Smooth muscle cell (in vitro differentiated cells): ENCODE results near the gene DYNC2I2. TPM values are rescaled to one million over a fixed set of nuclear protein-coding genes. Genes with fewer than 3 reads are reported as not detected.

ENCODE experiments used
- DNase-seq: peaks from one replicate; lab custom pipeline; 2025; ENCODE audit not compliant: unreplicated experiment; lab: John Stamatoyannopoulos, UW
- H2AFZ ChIP-seq: fragments of 200-600 bp; sonication (generic); 2 replicates; pipeline ENCODE4 v1.6.0; 2016; ENCODE audit warnings: antibody characterized with exemption, low read depth, mild to moderate bottlenecking
- H3F3A ChIP-seq: fragments of 200-600 bp; sonication (generic); 2 replicates; pipeline ENCODE4 v1.6.0; 2017; ENCODE audit warnings: antibody characterized with exemption, low read depth
- H3K27ac ChIP-seq: fragments of 200-600 bp; sonication (generic); 2 replicates; pipeline ENCODE4 v1.5.1; 2016; ENCODE audit warnings: low read depth, mild to moderate bottlenecking
- H3K27me3 ChIP-seq: fragments of 200-600 bp; sonication (generic); 2 replicates; pipeline ENCODE4 v1.6.1; 2016; ENCODE audit warnings: low read depth, mild to moderate bottlenecking
- H3K36me3 ChIP-seq: fragments of 200-600 bp; sonication (generic); 2 replicates; pipeline ENCODE4 v1.5.1; 2016; ENCODE audit warnings: low read depth
- H3K4me1 ChIP-seq: fragments of 200-600 bp; sonication (generic); 2 replicates; pipeline ENCODE4 v1.5.1; 2016; ENCODE audit warnings: low read depth
- H3K4me2 ChIP-seq: fragments of 200-600 bp; sonication (generic); 2 replicates; pipeline ENCODE4 v1.6.0; 2016; ENCODE audit warnings: mild to moderate bottlenecking
- H3K4me3 ChIP-seq: fragments of 200-600 bp; sonication (generic); 2 replicates; pipeline ENCODE4 v1.5.1; 2016; ENCODE audit warnings: mild to moderate bottlenecking
- H3K79me2 ChIP-seq: fragments of 200-600 bp; sonication (generic); 2 replicates; pipeline ENCODE4 v1.6.0; 2016; ENCODE audit warnings: low read depth, mild to moderate bottlenecking
- H3K9ac ChIP-seq: fragments of 200-600 bp; sonication (generic); 2 replicates; pipeline ENCODE4 v1.6.0; 2016; ENCODE audit warnings: low read depth
- H3K9me3 ChIP-seq: fragments of 200-600 bp; sonication (generic); replicated peaks from 2 replicates; pipeline ENCODE4 v1.5.1; 2016; ENCODE audit warnings: low read depth
- H4K20me1 ChIP-seq: fragments of 200-600 bp; sonication (generic); 2 replicates; pipeline ENCODE4 v1.6.0; 2016; ENCODE audit warnings: low read depth
- WGBS: methylation state at CpG from one replicate; pipeline ENCODE4 v1.1.7; 2016; ENCODE audit warnings: low lambda C conversion rate; 5-methylcytosine and 5-hydroxymethylcytosine counted together
- polyA plus RNA-seq: library from polyadenylated mRNA; unstranded; fragments of >200 nt; fragmentation: Nextera tagmentation; extraction: Ambion mirVana; gene quantifications from 2 replicates; pipeline ENCODE4 v1.2.1, GENCODE V29; 2016
- total RNA-seq: library from RNA; depleted of rRNA; stranded (reverse); fragments of >200 nt; gene quantifications from 2 replicates; pipeline ENCODE4 v1.2.3, GENCODE V29; 2014
- TF ChIP-seq, protein P1 (sequence below): fragments of 200-600 bp; sonication (generic); IDR thresholded peaks from 2 replicates; pipeline ENCODE4 v1.5.1; 2017; ENCODE audit warnings: borderline replicate concordance, mild to moderate bottlenecking, antibody characterized with exemption; ENCODE audit not compliant: insufficient read depth, poor library complexity, severe bottlenecking

The DYNC2I2 gene
- total and polyA plus RNA-seq, 2 experiments from 2014 or later: 23.5 to 50.9 TPM

- no peak overlapping the region for H3K9ac ChIP-seq
- TF ChIP-seq, protein P1, sequence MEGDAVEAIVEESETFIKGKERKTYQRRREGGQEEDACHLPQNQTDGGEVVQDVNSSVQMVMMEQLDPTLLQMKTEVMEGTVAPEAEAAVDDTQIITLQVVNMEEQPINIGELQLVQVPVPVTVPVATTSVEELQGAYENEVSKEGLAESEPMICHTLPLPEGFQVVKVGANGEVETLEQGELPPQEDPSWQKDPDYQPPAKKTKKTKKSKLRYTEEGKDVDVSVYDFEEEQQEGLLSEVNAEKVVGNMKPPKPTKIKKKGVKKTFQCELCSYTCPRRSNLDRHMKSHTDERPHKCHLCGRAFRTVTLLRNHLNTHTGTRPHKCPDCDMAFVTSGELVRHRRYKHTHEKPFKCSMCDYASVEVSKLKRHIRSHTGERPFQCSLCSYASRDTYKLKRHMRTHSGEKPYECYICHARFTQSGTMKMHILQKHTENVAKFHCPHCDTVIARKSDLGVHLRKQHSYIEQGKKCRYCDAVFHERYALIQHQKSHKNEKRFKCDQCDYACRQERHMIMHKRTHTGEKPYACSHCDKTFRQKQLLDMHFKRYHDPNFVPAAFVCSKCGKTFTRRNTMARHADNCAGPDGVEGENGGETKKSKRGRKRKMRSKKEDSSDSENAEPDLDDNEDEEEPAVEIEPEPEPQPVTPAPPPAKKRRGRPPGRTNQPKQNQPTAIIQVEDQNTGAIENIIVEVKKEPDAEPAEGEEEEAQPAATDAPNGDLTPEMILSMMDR: no peak
- H3K9me3 ChIP-seq: no peaks in the 10 kb centered on the region
- H2AFZ ChIP-seq: no peak overlapping the region
- 87% methylated on average over 4 of the region's 4 CpGs for WGBS
- H3K79me2 ChIP-seq: no peaks in the 10 kb centered on the region
- no peak overlapping the region for H3K27ac ChIP-seq
- no peak overlapping the region for H3K4me3 ChIP-seq
- DNase-seq: no peak
- peaks cover 5% of the 10 kb centered on the region for H4K20me1 ChIP-seq
- H3K36me3 ChIP-seq: peaks cover 44% of the 10 kb centered on the region
- H3K27me3 ChIP-seq: no peaks in the 10 kb centered on the region
- H3K4me2 ChIP-seq: no peak overlapping the region
- H3K4me1 ChIP-seq: no peaks in the 10 kb centered on the region
- no peaks in the 10 kb centered on the region for H3F3A ChIP-seq
Measured at GRCh38 chr9:128595471-128595870, 61.2 kb downstream of the DYNC2I2 start.

- peaks cover 38% of the 10 kb centered on the region for H3K36me3 ChIP-seq
- WGBS: 88% methylated on average over 9 of the region's 9 CpGs
Measured at GRCh38 chr9:128593856-128594255, 62.8 kb downstream of the DYNC2I2 start.

DNA sequence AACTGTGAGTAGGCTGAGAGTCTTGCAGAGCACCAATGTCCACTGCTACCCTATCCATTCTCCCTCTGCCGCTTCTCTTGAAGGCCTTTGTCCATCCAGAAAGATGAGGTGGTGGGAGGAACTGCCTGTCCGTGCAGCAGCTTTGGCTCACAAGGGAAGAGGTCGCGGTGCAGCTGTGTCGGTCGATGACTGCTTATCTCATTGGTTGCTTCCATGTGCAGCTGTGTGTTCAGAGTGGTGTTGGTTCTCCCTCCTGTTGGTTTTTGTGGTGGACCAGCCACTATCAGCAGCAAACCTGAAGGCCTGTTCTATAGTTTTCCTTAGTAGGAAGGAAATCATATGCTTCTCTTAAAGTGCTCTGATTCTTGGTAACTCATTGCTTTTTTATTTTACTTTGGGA is 63.6 kb downstream of the DYNC2I2 start:
- no peak overlapping the region for H2AFZ ChIP-seq
- H3F3A ChIP-seq: no peaks in the 10 kb centered on the region
- no peak for DNase-seq
- peaks cover 40% of the 10 kb centered on the region for H3K36me3 ChIP-seq
- no peak overlapping the region for H3K4me2 ChIP-seq
- no peak overlapping the region for H3K4me3 ChIP-seq
- H3K27ac ChIP-seq: no peak overlapping the region
- H3K9ac ChIP-seq: no peak overlapping the region
- H3K9me3 ChIP-seq: no peaks in the 10 kb centered on the region
- 98% methylated on average over 6 of the region's 6 CpGs for WGBS
- no peaks in the 10 kb centered on the region for H4K20me1 ChIP-seq
- H3K27me3 ChIP-seq: no peaks in the 10 kb centered on the region
- TF ChIP-seq, protein P1: no peak
- H3K4me1 ChIP-seq: no peaks in the 10 kb centered on the region
- no peaks in the 10 kb centered on the region for H3K79me2 ChIP-seq

More at GRCh38 chr9:128593856-128594255, 62.8 kb downstream of the DYNC2I2 start:
- H3K9me3 ChIP-seq: no peaks in the 10 kb centered on the region
- H2AFZ ChIP-seq: no peak overlapping the region
- H3K4me3 ChIP-seq: no peak overlapping the region
- no peak overlapping the region for H3K9ac ChIP-seq
- H4K20me1 ChIP-seq: no peaks in the 10 kb centered on the region
- H3K27ac ChIP-seq: no peak overlapping the region
- TF ChIP-seq, protein P1: no peak
- no peaks in the 10 kb centered on the region for H3K79me2 ChIP-seq
- H3K4me2 ChIP-seq: no peak overlapping the region
- H3F3A ChIP-seq: no peaks in the 10 kb centered on the region
- no peak for DNase-seq
- no peaks in the 10 kb centered on the region for H3K4me1 ChIP-seq
- no peaks in the 10 kb centered on the region for H3K27me3 ChIP-seq

- no peaks in the 10 kb centered on the region for H3F3A ChIP-seq
- H3K9ac ChIP-seq: no peak overlapping the region
- no peak for DNase-seq
- H4K20me1 ChIP-seq: peaks cover 5% of the 10 kb centered on the region
- no peak overlapping the region for H2AFZ ChIP-seq
- H3K4me1 ChIP-seq: no peaks in the 10 kb centered on the region
- 97% methylated on average over 11 of the region's 11 CpGs for WGBS
- no peaks in the 10 kb centered on the region for H3K27me3 ChIP-seq
- TF ChIP-seq, protein P1: no peak
- H3K79me2 ChIP-seq: no peaks in the 10 kb centered on the region
- H3K4me3 ChIP-seq: no peak overlapping the region
- peaks cover 42% of the 10 kb centered on the region for H3K36me3 ChIP-seq
- H3K4me2 ChIP-seq: no peak overlapping the region
- no peaks in the 10 kb centered on the region for H3K9me3 ChIP-seq
- no peak overlapping the region for H3K27ac ChIP-seq
Measured at GRCh38 chr9:128588581-128589233, 67.9 kb downstream of the DYNC2I2 start.
